ENCODE data around the gene BRD3OS.

BRD3OS gene

GRCh38 chr9:134061019-134061687 is 35.9 kb downstream of the BRD3OS start:
- ATAC-seq (replicated peaks) (no peak), DNase-seq (no peak)
- no peaks in the 10 kb centered on the region for H3K27me3 Mint-ChIP-seq
- no peak overlapping the region for H3K27ac Mint-ChIP-seq
- H3K9me3 Mint-ChIP-seq, result no peaks in the 10 kb centered on the region
- H3K4me1 Mint-ChIP-seq, result peaks cover 56 to 94% of the 10 kb centered on the region in 2 donors
- H3K36me3 Mint-ChIP-seq, result peaks cover 0 to 10% of the 10 kb centered on the region in 2 donors
- H3K4me3 Mint-ChIP-seq, result no peak overlapping the region

GRCh38 chr9:134061688-134062371 is 36.5 kb downstream of the BRD3OS start:
- Mint-ChIP-seq H3K9me3 (no peaks in the 10 kb centered on the region), H3K36me3 (peaks cover 0 to 10% of the 10 kb centered on the region in 2 donors), H3K4me3 (peak overlapping the region in 1 of 2 donors; percentile 14), H3K27me3 (no peaks in the 10 kb centered on the region), H3K27ac (no peak overlapping the region), H3K4me1 (peaks cover 57 to 94% of the 10 kb centered on the region in 2 donors)
- DNase-seq (no peak), ATAC-seq (replicated peaks) (no peak)

GRCh38 chr9:134062461-134063087 is 37.3 kb downstream of the BRD3OS start:
- ATAC-seq (replicated peaks), result no peak
- DNase-seq, result no peak
- peaks cover 0 to 5% of the 10 kb centered on the region in 2 donors for H3K36me3 Mint-ChIP-seq
- H3K4me3 Mint-ChIP-seq, result peak overlapping the region; percentile 14 to 29
- peaks cover 55 to 89% of the 10 kb centered on the region in 2 donors for H3K4me1 Mint-ChIP-seq
- no peak overlapping the region for H3K27ac Mint-ChIP-seq
- H3K9me3 Mint-ChIP-seq, result no peaks in the 10 kb centered on the region
- no peaks in the 10 kb centered on the region for H3K27me3 Mint-ChIP-seq

- no peak for DNase-seq
- Mint-ChIP-seq H3K36me3 (peaks cover 0 to 5% of the 10 kb centered on the region in 2 donors), H3K4me3 (no peak overlapping the region), H3K27me3 (no peaks in the 10 kb centered on the region), H3K27ac (no peak overlapping the region), H3K9me3 (no peaks in the 10 kb centered on the region), H3K4me1 (peaks cover 55 to 84% of the 10 kb centered on the region in 2 donors)
- no peak for ATAC-seq (replicated peaks)
These were observed 37.8 kb downstream of the BRD3OS start for GRCh38 chr9:134063088-134063570.

- Mint-ChIP-seq H3K9me3 (no peaks in the 10 kb centered on the region), H3K4me1 (peaks cover 51 to 78% of the 10 kb centered on the region in 2 donors), H3K36me3 (peaks cover 0 to 5% of the 10 kb centered on the region in 2 donors), H3K4me3 (no peak overlapping the region), H3K27me3 (no peaks in the 10 kb centered on the region), H3K27ac (no peak overlapping the region)
- DNase-seq, result no peak
- ATAC-seq (replicated peaks), result no peak
These were observed 38.5 kb downstream of the BRD3OS start for GRCh38 chr9:134063571-134064450.

DNA sequence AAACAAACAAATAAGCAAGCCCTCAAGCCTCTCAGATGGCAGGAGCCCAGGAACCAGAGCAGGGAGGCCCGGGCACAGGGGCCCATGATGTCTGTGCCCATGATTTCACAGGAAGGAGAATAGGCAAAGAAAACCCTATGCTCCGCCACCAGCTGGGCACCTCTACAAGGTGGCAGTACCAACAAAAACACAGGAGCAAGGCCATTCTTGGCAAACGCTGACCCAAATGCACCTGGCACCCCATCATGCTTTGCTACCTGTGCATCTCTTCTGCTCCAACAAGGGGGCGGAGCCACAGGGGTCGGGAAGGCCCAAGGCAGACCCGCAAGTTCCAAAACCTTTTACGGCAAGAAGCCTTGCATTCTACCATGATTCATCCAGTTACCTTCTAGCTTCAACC is 39.4 kb downstream of the BRD3OS start:
- H3K4me1 Mint-ChIP-seq, result peaks cover 44 to 69% of the 10 kb centered on the region in 2 donors
- H3K27me3 Mint-ChIP-seq, result peaks cover 0 to 3% of the 10 kb centered on the region in 2 donors
- DNase-seq (no peak), ATAC-seq (replicated peaks) (no peak)
- peaks cover 0 to 5% of the 10 kb centered on the region in 2 donors for H3K36me3 Mint-ChIP-seq
- H3K9me3 Mint-ChIP-seq, result no peaks in the 10 kb centered on the region
- H3K27ac Mint-ChIP-seq, result no peak overlapping the region
- peak overlapping the region in 1 of 2 donors; percentile 89 for H3K4me3 Mint-ChIP-seq

DNA sequence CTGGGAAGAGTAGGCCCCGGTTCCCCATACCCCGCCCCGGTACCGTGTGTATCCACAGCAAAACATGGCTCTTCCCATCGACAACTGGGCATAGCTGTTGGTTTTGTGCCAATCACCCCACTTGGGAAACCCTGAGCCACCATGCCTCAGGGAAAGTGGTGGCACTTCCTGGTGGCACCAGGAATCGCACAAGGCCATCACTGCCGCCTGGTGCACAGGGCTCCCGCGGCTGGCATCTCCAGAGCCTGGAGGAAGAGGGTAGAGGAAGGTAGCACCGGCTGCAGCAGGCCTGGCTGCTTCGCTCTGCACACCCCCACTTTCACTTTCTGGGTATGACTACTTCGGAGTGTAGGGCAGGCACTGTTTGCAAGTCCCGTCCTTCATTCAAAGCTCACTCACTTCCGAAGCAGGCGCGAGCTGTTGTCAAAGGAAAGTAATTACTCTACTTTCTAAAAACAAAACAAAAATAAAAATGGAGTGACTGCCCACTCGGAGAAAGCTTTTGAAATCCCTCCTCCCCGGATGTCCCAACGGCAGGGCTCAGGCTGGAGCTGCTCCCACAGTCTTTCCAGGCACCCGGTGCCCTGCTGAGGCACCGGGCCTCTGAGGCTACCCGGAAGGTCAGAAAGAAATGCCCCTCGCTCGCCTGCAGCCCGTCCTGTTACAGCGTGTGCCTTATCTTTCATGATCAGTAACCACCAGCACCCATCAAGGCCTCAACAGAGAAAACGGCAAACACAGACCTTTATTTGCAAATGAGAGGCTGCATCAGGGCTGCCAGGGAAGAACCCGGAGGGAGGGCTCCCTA is 40.5 kb downstream of the BRD3OS start:
- H3K27ac Mint-ChIP-seq, result peak overlapping the region; percentile 89
- ATAC-seq (replicated peaks) (peak; percentile 60 to 68), DNase-seq (peak; percentile 64)
- peaks cover 0 to 5% of the 10 kb centered on the region in 2 donors for H3K36me3 Mint-ChIP-seq
- H3K4me3 Mint-ChIP-seq, result peak overlapping the region; percentile 88 to 89
- H3K27me3 Mint-ChIP-seq, result peaks cover 8 to 13% of the 10 kb centered on the region in 2 donors
- H3K4me1 Mint-ChIP-seq, result peaks cover 37 to 57% of the 10 kb centered on the region in 2 donors
- H3K9me3 Mint-ChIP-seq, result no peaks in the 10 kb centered on the region

GRCh38 chr9:134066526-134066912 is 41.2 kb downstream of the BRD3OS start:
- DNase-seq (no peak), ATAC-seq (replicated peaks) (no peak)
- peak overlapping the region; percentile 89 for H3K27ac Mint-ChIP-seq
- H3K36me3 Mint-ChIP-seq, result peaks cover 0 to 5% of the 10 kb centered on the region in 2 donors
- H3K4me1 Mint-ChIP-seq, result peaks cover 30 to 50% of the 10 kb centered on the region in 2 donors
- peaks cover 9 to 16% of the 10 kb centered on the region in 2 donors for H3K27me3 Mint-ChIP-seq
- peak overlapping the region; percentile 88 to 89 for H3K4me3 Mint-ChIP-seq
- no peaks in the 10 kb centered on the region for H3K9me3 Mint-ChIP-seq

DNA sequence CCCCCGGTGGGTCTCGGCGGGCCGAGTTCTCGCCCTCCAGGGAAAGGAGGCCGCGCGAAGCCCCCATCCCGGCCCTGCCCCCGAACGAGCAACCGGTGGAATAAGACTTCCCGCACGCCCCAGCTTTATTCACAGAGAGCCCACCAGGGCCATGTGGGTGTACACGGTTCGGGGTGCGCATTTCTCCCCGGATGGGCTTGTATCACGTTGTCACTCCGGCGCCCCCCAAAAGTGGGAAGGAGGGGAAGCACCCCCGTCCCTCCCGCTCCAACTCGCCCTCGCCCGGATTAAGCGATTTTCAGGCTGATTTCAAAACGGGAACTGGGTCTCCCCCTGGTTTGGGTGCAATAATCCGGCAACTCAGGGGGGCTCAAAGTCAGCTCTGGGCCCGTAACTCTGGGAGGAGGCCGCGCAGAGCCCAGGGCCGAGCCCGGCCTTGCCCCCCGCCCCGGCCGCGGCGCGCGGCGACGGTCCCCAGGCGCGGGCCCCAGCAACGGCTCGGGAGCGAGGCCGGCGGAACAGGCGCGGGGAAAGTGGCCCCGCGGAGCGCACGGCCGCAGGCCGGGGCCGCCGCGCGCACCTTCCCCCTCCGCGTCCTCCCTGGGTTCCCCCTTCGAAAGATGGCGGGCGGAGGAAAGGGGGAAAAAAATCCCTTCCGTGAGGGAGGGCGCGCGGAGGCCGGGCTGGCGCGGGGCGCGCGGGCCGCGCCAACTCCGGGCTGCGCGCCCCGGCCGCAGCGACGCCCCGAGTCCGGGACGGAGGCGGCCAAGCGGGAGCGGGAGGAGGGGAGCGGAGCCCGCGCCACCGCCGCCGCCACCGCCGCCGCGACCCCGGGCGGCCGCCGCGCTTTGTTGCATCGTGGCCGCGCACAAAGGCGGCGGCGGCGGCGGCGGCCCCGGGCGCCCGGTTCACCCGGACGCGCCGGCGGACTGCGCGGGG is 41.9 kb downstream of the BRD3OS start:
- DNase-seq (peak; percentile 32), ATAC-seq (replicated peaks) (peak; percentile 4 to 25)
- Mint-ChIP-seq H3K9me3 (no peaks in the 10 kb centered on the region), H3K27me3 (peaks cover 10 to 19% of the 10 kb centered on the region in 2 donors), H3K36me3 (peaks cover 0 to 5% of the 10 kb centered on the region in 2 donors), H3K27ac (peak overlapping the region; percentile 89), H3K4me3 (peak overlapping the region; percentile 88 to 89), H3K4me1 (peaks cover 28 to 44% of the 10 kb centered on the region in 2 donors)

DNA sequence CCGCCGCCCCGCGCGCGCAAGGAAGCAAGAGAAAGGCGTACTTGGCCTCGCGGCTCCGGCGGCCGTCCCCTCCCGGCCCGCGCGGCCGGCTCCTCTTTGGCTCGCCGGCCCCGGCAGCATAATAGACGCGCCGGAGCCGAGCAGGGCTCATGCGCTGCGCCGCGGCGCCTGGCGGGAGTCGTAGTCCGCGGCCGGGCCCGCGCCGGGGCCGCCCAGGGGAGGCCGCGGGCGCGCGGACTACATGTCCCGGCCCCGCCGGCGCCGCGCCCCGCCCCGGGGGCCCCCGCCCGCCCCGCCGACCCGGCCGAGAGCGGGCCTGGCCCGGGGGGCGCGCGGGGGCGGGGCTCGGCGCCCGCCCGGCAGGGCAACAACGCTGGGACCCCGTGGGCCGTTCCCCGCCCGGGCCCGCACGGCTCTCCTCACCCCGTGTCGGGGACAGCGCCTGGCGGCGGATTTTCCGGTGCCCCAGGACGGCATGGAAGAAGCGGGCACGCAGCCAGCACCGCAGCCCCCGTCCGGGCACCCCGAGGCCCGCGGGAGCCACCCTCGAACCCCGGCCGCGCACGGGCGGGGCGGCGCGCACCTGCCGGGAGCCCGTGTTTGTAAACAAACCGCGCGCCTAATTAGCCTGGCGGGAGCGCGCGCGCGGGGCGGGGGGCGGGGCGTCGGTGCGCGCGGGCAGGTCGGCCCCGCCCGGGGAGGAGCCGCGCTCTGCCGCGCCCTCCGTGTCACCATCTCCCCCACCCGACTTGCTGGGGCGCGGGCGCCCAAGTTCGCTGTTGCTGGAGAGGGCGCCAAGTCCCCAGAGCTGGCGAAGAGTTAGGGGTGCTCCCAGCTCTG is 42.8 kb downstream of the BRD3OS start, which contains the start of gene BRD3:
Gene BRD3, minus strand, starts transcription at position 123 of the 840 bp plus-strand sequence. CDS start 14,549 bp downstream, outside the sequence.
- H3K27me3 Mint-ChIP-seq, result peaks cover 14 to 23% of the 10 kb centered on the region in 2 donors
- DNase-seq, result peak; percentile 77
- peak within 1 kb of the TSS; percentile 89 for H3K27ac Mint-ChIP-seq
- no peaks in the 10 kb centered on the region for H3K36me3 Mint-ChIP-seq
- no peaks in the 10 kb centered on the region for H3K9me3 Mint-ChIP-seq
- peaks cover 21 to 34% of the 10 kb centered on the region in 2 donors for H3K4me1 Mint-ChIP-seq
- H3K4me3 Mint-ChIP-seq, result peak within 1 kb of the TSS; percentile 88 to 89
- peak; percentile 85 to 88 for ATAC-seq (replicated peaks)

DNA sequence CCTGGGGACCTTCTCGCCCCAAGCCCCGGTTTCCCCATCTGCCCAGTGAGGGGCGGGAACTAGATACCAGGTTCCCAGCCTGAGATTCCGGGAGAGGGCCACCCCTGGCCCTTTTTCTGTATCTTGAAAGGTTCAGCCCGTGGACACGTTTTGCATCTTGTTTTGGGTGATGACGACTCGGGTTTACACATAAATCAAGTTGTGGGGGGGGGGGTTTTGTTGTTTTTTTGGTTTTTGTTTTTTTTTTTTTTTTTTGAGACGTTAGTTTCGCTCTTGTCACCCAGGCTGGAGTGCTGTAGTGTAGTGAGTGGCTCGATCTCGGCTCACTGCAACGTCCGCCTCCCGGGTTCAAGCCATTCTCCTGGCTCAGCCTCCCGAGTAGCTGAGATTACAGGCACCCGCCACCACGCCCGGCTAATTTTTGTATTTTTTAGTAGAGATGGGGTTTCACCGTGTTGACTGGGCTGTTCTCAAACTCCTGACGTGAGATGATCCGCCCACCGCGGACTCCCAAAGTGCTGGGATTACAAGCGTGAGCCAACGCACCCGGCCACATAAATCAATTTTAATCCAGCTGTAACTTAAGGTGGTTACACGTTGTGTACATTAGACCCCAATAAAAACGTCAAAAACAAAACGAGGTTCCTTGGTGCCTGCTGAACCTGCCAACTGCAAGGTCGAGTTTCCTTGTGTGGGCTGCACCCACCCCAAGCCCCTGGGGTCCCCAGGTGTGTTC is 43.6 kb downstream of the BRD3OS start:
- H3K36me3 Mint-ChIP-seq, result no peaks in the 10 kb centered on the region
- H3K9me3 Mint-ChIP-seq, result no peaks in the 10 kb centered on the region
- H3K4me1 Mint-ChIP-seq, result peaks cover 17 to 27% of the 10 kb centered on the region in 2 donors
- H3K27me3 Mint-ChIP-seq, result peaks cover 18 to 23% of the 10 kb centered on the region in 2 donors
- H3K4me3 Mint-ChIP-seq, result peak overlapping the region; percentile 81 to 89
- peak overlapping the region; percentile 84 for H3K27ac Mint-ChIP-seq
- ATAC-seq (replicated peaks), result no peak
- no peak for DNase-seq

Data from stimulated activated naive B cell treated with anti-CD40 and anti-IgM and Interleukin-4, amounts not matched to agents 10 μg/mL and 1 μg/mL and 100 μg/mL, for 72 hours (primary cell).